Neural cell (in vitro differentiated cells): ENCODE measurements around the gene TMEM39A.

Experiments
- CTCF ChIP-seq: fragments of 450-650 bp; IDR thresholded peaks from 2 replicates; pipeline ENCODE4 v1.5.1; 2014; ENCODE audit warnings: antibody characterized with exemption, mild to moderate bottlenecking, moderate library complexity; ENCODE audit not compliant: poor library complexity, severe bottlenecking
- EP300 ChIP-seq: fragments of 450-650 bp; conservative IDR thresholded peaks from 2 replicates; pipeline ENCODE4 v1.6.1; 2014; ENCODE audit warnings: antibody characterized with exemption, mild to moderate bottlenecking, moderate library complexity; ENCODE audit not compliant: poor library complexity, severe bottlenecking
- EZH2 ChIP-seq: fragments of 200-600, 300-800 bp; shearing (Covaris generic), sonication (generic); IDR thresholded peaks from 2 replicates; pipeline ENCODE4 v1.6.1; 2014; ENCODE audit warnings: antibody characterized with exemption, low read length, borderline replicate concordance, mild to moderate bottlenecking; ENCODE audit not compliant: insufficient read depth, poor library complexity, severe bottlenecking
- MXI1 ChIP-seq: fragments of 450-650 bp; conservative IDR thresholded peaks from 2 replicates; pipeline ENCODE4 v1.6.1; 2014; ENCODE audit warnings: antibody characterized with exemption, mild to moderate bottlenecking; ENCODE audit not compliant: poor library complexity, severe bottlenecking
- POLR2AphosphoS5 ChIP-seq: IDR thresholded peaks from 2 replicates; pipeline ENCODE4 v1.6.1; 2012
- RAD21 ChIP-seq: fragments of 450-650 bp; conservative IDR thresholded peaks from 2 replicates; pipeline ENCODE4 v1.6.1; 2014; ENCODE audit warnings: antibody characterized with exemption, mild to moderate bottlenecking, moderate library complexity
- REST ChIP-seq: IDR thresholded peaks from 2 replicates; pipeline ENCODE4 v1.6.1; 2012; ENCODE audit warnings: borderline replicate concordance
- SMC3 ChIP-seq: fragments of 450-650 bp; conservative IDR thresholded peaks from 2 replicates; pipeline ENCODE4 v1.6.1; 2014; ENCODE audit warnings: antibody characterized with exemption, mild to moderate bottlenecking, moderate library complexity; ENCODE audit not compliant: poor library complexity
- TAF1 ChIP-seq: IDR thresholded peaks from 2 replicates; pipeline ENCODE4 v1.6.1; 2012; ENCODE audit warnings: low read depth

- TF ChIP-seq RAD21 (no peak), CTCF (no peak), EP300 (no peak), POLR2AphosphoS5 (no peak), EZH2 (no peak), REST (no peak), TAF1 (no peak), MXI1 (no peak), SMC3 (no peak)
Observed at GRCh38 chr3:119433613-119434325, 29.6 kb downstream of the TMEM39A start.
